Measurements from ENCODE around the gene SHCBP1. TPM values are rescaled to one million over a fixed set of nuclear protein-coding genes. Genes with fewer than 3 reads are reported as not detected.

The SHCBP1 gene
- total and polyA plus RNA-seq, 2 of the 13 experiments (the other 11 are each of a cell fraction or from before 2014, with no cell fraction given), result 15.7 to 33.0 TPM

- Histone ChIP-seq H3K9ac (ENCODE audit: insufficient read depth, low read depth, low read length) (no peak overlapping the region), H3K36me3 (replicated peaks in 1 of 2; ENCODE audit: control insufficient read depth in 1 of 2, insufficient read depth in 2 of 2, low read length in 2 of 2) (no peaks in the 10 kb centered on the region), H3K79me2 (ENCODE audit: insufficient read depth, low read length) (no peaks in the 10 kb centered on the region), H3K9me3 (ENCODE audit: low read length) (peaks cover 10% of the 10 kb centered on the region; the same call in 1 of the 2 replicates), H3K4me1 (ENCODE audit: insufficient read depth, low read length) (peaks cover 9% of the 10 kb centered on the region; the same call in 1 of the 2 replicates), H3K4me3 (replicated peaks in 1 of 3; ENCODE audit: insufficient read depth in 1 of 3, low read depth in 2 of 3, low read length in 3 of 3) (no peak overlapping the region), H3K4me2 (ENCODE audit: low read depth, low read length) (no peak overlapping the region), H4K20me1 (ENCODE audit: insufficient read depth, low read length) (no peaks in the 10 kb centered on the region), H3K27me3 (ENCODE audit: control insufficient read depth in 1 of 2, insufficient read depth in 2 of 2, low read length in 2 of 2) (peaks cover 0 to 10% of the 10 kb centered on the region in 2 experiments; a peak in 2 of 5 replicates), H3K27ac (ENCODE audit: extremely low read length, insufficient read depth, low read length) (no peak overlapping the region), H2AFZ (ENCODE audit: low read length) (no peak overlapping the region)
- DNase-seq (ENCODE audit: low spot score) (no peak), FAIRE-seq (no peak), ATAC-seq (no peak)
- intact Hi-C loops (cut with micrococcal nuclease; ENCODE audit: unreplicated experiment) (no loop called here), in situ Hi-C loops (cut with HindIII; ENCODE audit: extremely low pct_ligation_motif_present, low pct_unique_long_range_greater_than_20kb) (no loop called here)
- BruUV-seq (replicated peaks), result no TSS peak
- ChIA-PET POLR2A (no interaction called here), CTCF (ENCODE audit: low intra/inter-chr PET ratio, low total read pairs) (no interaction called here)
- TF ChIP-seq MNT (IDR thresholded peaks at IDR 0.05) (peak; percentile 100), KDM5B (CRISPR knock-in tag; IDR thresholded peaks at IDR 0.05; ENCODE audit: borderline replicate concordance) (0 out of 2 replicates have a peak, but pooled peaks have one; percentile 29), RELA (CRISPR knock-in tag; IDR thresholded peaks at IDR 0.05) (no peak)
- 80% methylated on average over 14 of the region's 27 CpGs for WGBS (ENCODE audit: low lambda C conversion rate)
These were observed 51.9 kb downstream of the SHCBP1 start for GRCh38 chr16:46569231-46569735.

GRCh38 chr16:46568472-46569230, 52.5 kb downstream of the SHCBP1 start:
- Histone ChIP-seq H3K9ac (ENCODE audit: insufficient read depth, low read depth, low read length) (no peak overlapping the region), H3K9me3 (ENCODE audit: low read length) (peaks cover 10% of the 10 kb centered on the region; the same call in 1 of the 2 replicates), H3K4me3 (replicated peaks in 1 of 3; ENCODE audit: insufficient read depth in 1 of 3, low read depth in 2 of 3, low read length in 3 of 3) (no peak overlapping the region), H3K79me2 (ENCODE audit: insufficient read depth, low read length) (no peaks in the 10 kb centered on the region), H4K20me1 (ENCODE audit: insufficient read depth, low read length) (no peaks in the 10 kb centered on the region), H3K36me3 (replicated peaks in 1 of 2; ENCODE audit: control insufficient read depth in 1 of 2, insufficient read depth in 2 of 2, low read length in 2 of 2) (no peaks in the 10 kb centered on the region), H3K4me2 (ENCODE audit: low read depth, low read length) (no peak overlapping the region), H3K27ac (ENCODE audit: extremely low read length, insufficient read depth, low read length) (no peak overlapping the region), H3K4me1 (ENCODE audit: insufficient read depth, low read length) (peaks cover 5% of the 10 kb centered on the region; the same call in 1 of the 2 replicates), H3K27me3 (ENCODE audit: control insufficient read depth in 1 of 2, insufficient read depth in 2 of 2, low read length in 2 of 2) (peaks cover 0 to 15% of the 10 kb centered on the region in 2 experiments; a peak in 3 of 5 replicates), H2AFZ (ENCODE audit: low read length) (no peak overlapping the region)
- ATAC-seq, result peak; percentile 24; the same call in 1 of the 3 replicates
- no peak for FAIRE-seq
- 67% methylated on average over 42 of the region's 42 CpGs for WGBS (ENCODE audit: low lambda C conversion rate)
- intact Hi-C loops (cut with micrococcal nuclease; ENCODE audit: unreplicated experiment), result no loop called here
- ChIA-PET POLR2A (no interaction called here), CTCF (ENCODE audit: low intra/inter-chr PET ratio, low total read pairs) (no interaction called here)
- DNase-seq (ENCODE audit: low spot score), result no peak
- in situ Hi-C loops (cut with HindIII; ENCODE audit: extremely low pct_ligation_motif_present, low pct_unique_long_range_greater_than_20kb), result no loop called here
- BruUV-seq (replicated peaks), result no TSS peak
- no peak for TF ChIP-seq FOSL2 (CRISPR knock-in tag; IDR thresholded peaks at IDR 0.05)
- no peak for TF ChIP-seq U2AF1 (optimal IDR thresholded peaks at IDR 0.05; ENCODE audit: low read depth, low read length)
- TF ChIP-seq, protein P1, sequence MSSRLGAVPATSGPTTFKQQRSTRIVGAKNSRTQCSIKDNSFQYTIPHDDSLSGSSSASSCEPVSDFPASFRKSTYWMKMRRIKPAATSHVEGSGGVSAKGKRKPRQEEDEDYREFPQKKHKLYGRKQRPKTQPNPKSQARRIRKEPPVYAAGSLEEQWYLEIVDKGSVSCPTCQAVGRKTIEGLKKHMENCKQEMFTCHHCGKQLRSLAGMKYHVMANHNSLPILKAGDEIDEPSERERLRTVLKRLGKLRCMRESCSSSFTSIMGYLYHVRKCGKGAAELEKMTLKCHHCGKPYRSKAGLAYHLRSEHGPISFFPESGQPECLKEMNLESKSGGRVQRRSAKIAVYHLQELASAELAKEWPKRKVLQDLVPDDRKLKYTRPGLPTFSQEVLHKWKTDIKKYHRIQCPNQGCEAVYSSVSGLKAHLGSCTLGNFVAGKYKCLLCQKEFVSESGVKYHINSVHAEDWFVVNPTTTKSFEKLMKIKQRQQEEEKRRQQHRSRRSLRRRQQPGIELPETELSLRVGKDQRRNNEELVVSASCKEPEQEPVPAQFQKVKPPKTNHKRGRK (CRISPR knock-in tag; IDR thresholded peaks at IDR 0.05), result no peak
- peak; percentile 26 for TF ChIP-seq AGO1 (IDR thresholded peaks at IDR 0.05; ENCODE audit: low read depth, low read length, poor library complexity, severe bottlenecking)
- TF ChIP-seq ARID5B (CRISPR knock-in tag; IDR thresholded peaks at IDR 0.05), result no peak

All from HepG2 (cell line).